ENCODE data around the gene ZDHHC20. TPM values are rescaled to one million over a fixed set of nuclear protein-coding genes. Genes with fewer than 3 reads are reported as not detected.

The ZDHHC20 gene
- total RNA-seq, 1 donor = 22.1 TPM

DNA sequence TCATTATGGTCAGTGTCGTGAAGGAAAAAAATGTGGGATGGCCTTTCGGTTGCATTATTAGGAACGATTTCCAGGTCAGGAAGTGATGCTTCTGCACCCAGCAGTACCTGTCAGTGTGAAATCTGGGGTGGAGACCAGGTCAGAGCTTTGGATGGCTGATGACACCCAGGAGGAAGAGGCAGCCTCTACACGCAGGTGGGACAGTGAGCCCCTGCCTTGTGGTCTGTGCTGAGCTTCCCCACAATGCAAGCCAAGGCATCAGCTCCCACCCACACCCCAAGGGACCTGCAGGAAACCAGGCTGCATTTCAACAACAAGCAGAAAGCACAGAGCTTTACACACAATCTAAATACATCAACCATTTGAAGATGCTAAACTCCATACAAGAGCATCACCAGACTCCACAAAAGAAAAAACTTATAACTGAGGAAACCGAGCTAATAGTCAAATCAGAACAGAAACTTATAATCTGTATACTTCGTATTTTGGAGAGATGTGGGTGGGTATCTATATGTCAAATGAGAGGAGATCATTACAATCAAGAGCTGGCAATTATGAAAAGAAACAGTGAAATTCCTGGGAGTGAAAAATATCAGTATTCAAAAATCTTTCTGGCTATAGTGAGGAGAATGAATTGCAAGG lies 130.1 kb downstream of the ZDHHC20 start:
- no peak for DNase-seq (ENCODE audit: low read depth in 2 of 3, low spot score in 2 of 3)

DNA sequence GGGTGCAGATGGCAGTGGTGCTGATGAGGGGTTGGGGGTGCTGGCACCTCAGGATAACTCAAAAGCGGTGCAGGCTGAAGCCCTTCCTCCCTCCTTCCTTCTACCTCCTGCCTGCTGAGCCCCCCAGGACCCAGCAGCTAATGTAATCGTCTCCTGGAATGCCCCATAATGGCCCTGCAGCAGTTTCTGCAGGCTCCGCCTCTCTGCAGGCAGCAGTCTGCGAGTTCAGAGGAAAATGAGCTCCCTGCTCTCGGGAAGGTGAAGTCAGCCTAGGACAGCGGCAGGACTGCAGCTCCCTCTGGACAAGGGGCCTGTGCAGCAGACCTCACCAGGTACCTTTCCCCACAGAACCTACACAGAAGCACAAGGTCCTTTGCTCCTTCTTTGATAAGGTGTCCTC lies 130.9 kb downstream of the ZDHHC20 start:
- no peak for DNase-seq (ENCODE audit: low read depth in 2 of 3, low spot score in 2 of 3)

DNA sequence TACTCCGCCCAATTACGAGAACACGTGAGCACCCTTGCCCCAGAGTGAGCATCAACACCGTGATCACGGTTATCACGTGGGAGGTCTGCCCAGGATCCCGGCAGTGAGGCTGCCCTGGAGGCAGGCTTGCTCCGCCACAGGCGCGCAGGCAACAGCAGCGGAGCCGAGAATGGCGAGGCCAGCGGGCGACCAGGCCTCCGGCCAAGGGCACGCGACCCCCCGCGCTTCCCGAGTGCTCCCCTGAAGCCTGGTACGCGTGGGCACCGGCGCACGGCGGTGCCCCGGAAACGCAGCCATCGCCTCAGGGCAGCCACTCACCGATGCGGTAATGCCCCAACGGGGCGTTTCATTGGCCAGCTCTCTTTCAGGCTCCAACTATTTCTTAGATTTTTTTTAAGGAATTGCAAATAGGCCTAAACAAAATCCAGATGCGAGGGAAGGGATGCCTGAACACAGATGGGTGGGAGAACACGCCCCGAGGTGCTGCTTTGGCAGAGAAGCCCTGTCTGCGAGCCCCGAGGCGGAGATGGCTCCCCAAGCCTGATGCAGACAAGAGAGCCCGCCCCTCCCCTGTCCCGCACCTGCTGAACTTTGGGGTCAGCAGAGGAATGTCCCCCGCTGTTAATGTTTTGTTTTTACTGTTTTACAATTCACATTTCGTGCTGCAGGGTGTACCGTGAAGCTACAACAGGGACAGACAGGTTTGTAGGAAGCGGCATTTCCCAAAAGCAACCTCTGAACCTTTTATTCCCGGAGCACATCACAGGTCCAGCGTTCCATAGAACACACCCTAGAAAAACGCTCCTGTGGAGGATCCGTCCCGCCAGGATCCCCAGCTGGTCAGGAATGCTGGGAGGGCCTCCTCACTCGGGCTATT lies 132.7 kb downstream of the ZDHHC20 start:
- peak in 1 of 3 donors; percentile 36 for DNase-seq (ENCODE audit: low read depth in 2 of 3, low spot score in 2 of 3)

DNA sequence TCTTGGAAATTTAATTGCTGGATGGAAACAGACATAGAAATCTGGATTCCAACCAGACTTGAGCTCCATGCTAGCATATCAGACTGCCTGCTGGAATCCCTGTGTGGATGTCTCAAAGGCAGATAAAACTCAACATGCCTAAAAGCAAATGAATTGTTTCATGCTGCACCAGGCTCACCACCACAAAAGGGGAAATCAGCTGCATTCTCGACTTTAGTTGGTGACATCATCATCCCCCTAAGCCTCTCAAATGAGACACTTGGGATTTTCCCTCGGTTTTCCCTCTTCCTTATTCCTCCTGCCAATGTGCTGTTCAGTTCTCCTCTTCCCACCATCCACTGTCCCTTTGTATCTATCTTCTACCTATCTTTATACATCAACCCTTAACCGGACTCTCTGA lies 134.3 kb downstream of the ZDHHC20 start:
- DNase-seq (ENCODE audit: low read depth in 2 of 3, low spot score in 2 of 3) = no peak

DNA sequence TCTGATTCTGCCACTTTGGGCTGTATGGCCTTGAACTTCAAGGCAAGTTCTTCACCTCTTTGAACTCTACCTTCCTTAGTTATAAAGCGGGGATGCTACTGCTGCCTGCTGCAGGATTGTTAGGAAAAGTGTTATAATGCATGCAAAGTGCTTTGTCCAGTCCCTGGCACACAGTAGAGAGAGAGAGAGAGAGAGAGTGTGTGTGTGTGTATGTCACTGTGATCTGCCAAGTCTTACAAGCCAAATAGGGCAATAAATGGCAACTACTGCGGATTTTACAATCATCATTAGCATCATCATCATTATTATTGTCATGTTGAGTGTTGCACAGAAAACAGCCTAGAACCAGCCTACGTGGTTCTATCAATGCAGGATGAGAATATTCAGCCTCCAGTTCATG lies 136.1 kb downstream of the ZDHHC20 start:
- no peak for DNase-seq (ENCODE audit: low read depth in 2 of 3, low spot score in 2 of 3)

Small RNA genes within 50 kb of the gene (small RNA-seq; reads per million reads assigned to genes)
- not detected for gene RNA5SP25

Other genes with a start within 250 kb of the ZDHHC20 start
- gene MICU2, start 144.9 kb upstream of the ZDHHC20 start, total RNA-seq = 53.6 TPM
- under 0.01 TPM for gene FGF9, start 211.8 kb upstream of the ZDHHC20 start, total RNA-seq